ENCODE results near the gene ZNF18. TPM values are rescaled to one million over a fixed set of nuclear protein-coding genes. Genes with fewer than 3 reads are reported as not detected.

Gene ZNF18
- total and polyA plus RNA-seq, 2 experiments from 2014 or later: 5.9 to 9.8 TPM

- TF ChIP-seq ZNF462 (CRISPR knock-in tag; IDR thresholded peaks at IDR 0.05) (no peak), STAT1 (IDR thresholded peaks at IDR 0.05; ENCODE audit: unreplicated experiment) (no peak), ETS1 (IDR thresholded peaks at IDR 0.05) (no peak), ZNF114 (CRISPR knock-in tag; IDR thresholded peaks at IDR 0.05) (no peak), EZH2 (IDR thresholded peaks at IDR 0.05; ENCODE audit: low read depth, unreplicated experiment) (no peak)
Measured at GRCh38 chr17:12022310-12022709, 25.0 kb upstream of the ZNF18 start (continued).

- no peak overlapping the region for H3K27ac Mint-ChIP-seq
- Histone ChIP-seq H3K36me3 (ENCODE audit: insufficient read depth) (no peaks in the 10 kb centered on the region), H3K4me3 (peak overlapping the region; percentile 85), H2AFZ (no peak overlapping the region), H3K4me1 (ENCODE audit: insufficient read depth) (peaks cover 52% of the 10 kb centered on the region), H3K4me2 (peak overlapping the region; percentile 98), H3K27me3 (ENCODE audit: insufficient read depth) (peaks cover 7% of the 10 kb centered on the region), H3K27ac (ENCODE audit: low read depth) (no peak overlapping the region), H3F3A (replicated peaks; ENCODE audit: low read depth) (no peaks in the 10 kb centered on the region; the same call in 1 of the 2 replicates), H4K20me1 (replicated peaks; ENCODE audit: insufficient read depth) (peaks cover 33% of the 10 kb centered on the region), H3K9me2 (ENCODE audit: insufficient read depth) (no peaks in the 10 kb centered on the region), H3K79me2 (replicated peaks; ENCODE audit: insufficient read depth) (peaks cover 54% of the 10 kb centered on the region)
- no peaks in the 10 kb centered on the region for H3K9me3 Mint-ChIP-seq
- DNase-seq (ENCODE audit: low spot score) (no peak), ATAC-seq (no peak)
- peak overlapping the region; percentile 81 for H3K4me3 Mint-ChIP-seq
- TF ChIP-seq ZNF114 (CRISPR knock-in tag; IDR thresholded peaks at IDR 0.05) (no peak), POLR2AphosphoS5 (IDR thresholded peaks at IDR 0.05; ENCODE audit: low read depth) (no peak)
- H3K27me3 Mint-ChIP-seq (ENCODE audit: insufficient read depth, low read depth, poor library complexity): no peaks in the 10 kb centered on the region
- H3K4me1 Mint-ChIP-seq: peaks cover 41% of the 10 kb centered on the region
- no peaks in the 10 kb centered on the region; the same call in 2 of the 3 replicates for H3K36me3 Mint-ChIP-seq (ENCODE audit: low read depth)
Measured at GRCh38 chr17:12021623-12022140, 24.4 kb upstream of the ZNF18 start.

All from GM23338 (cell line).